ENCODE data around the gene ABHD17C.
A peak's percentile ranks its signal among the peaks of the same experiment; 100 is the strongest.

ABHD17C gene

DNA sequence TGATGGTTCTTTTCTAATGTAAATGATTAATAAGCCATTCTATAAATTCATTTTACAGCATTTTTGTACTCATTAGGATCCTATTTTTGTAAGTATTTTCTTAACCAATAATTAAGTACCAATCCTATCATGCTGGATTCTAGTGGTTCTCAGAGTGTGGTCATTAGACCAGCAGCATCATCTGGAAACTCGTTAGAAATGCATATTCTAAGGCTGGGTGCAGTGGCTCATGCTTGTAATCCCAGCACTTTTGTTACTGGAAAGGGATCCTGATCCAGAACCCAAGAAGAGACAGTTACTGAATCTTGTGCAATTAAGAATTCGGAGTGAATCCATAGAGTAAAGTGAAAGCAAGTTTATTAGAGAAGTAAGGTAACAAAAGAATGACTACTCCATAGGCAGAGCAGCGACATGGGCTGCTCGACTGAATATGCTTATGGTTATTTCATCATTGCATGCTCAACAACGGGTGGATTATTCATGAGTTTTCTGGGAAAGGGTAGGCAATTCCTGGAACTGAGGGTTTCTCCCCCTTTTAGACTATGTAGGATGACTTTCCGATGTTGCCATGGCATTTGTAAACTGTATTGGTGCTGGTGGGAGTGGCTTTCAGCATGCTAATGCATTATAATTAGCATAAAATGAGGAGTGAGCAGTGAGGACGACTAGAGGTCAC, 74.2 kb downstream of the ABHD17C start:
- H3K36me3 Mint-ChIP-seq (ENCODE audit: low read depth), result no peaks in the 10 kb centered on the region

DNA sequence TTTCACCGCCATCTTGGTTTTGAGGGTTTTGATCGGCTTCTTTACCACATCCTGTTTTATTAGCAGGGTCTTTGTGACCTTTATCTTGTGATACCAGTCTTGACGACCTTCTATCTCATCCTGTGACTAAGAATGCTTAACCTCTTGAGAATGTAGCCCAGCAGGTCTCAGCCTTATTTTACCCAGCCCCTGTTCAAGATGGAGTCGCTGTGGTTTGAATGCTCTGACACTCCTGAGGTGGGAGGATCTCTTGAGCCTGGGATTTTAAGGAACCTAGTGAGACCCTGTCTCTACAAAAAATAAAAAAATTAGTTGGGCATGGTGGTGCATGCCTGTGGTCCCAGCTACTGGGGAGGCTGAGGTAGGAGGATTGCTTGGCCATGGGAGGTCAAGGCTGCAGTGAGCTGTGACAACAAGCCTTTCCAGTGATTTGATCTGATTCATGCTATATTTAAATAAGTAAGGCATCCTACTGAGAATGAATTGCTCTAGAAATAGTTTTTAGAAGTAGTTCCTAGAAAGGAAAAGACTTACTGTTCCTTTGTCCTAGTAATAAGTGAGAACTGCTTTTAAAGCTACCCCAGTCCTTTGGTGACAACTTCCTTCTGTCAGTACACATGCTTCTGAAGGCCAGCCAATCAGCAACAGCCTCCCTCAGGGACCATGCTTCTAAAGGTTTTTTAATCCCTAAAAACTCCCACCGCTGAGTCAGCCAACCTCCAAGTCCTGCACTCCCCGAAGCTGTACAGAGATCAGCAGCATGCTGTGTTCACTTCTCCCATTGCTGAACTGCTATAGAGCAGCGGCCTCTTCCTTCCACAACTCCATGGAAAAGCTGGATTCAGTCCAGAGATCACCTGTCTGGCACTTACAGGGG, 75.0 kb downstream of the ABHD17C start:
- no peaks in the 10 kb centered on the region for H3K36me3 Mint-ChIP-seq (ENCODE audit: low read depth)
- H3K9me3 Mint-ChIP-seq, result no peaks in the 10 kb centered on the region
- H3K27ac Mint-ChIP-seq, result no peak overlapping the region
- peaks cover 4% of the 10 kb centered on the region for H3K27me3 Mint-ChIP-seq (ENCODE audit: low read depth)
- TF ChIP-seq, protein P1, sequence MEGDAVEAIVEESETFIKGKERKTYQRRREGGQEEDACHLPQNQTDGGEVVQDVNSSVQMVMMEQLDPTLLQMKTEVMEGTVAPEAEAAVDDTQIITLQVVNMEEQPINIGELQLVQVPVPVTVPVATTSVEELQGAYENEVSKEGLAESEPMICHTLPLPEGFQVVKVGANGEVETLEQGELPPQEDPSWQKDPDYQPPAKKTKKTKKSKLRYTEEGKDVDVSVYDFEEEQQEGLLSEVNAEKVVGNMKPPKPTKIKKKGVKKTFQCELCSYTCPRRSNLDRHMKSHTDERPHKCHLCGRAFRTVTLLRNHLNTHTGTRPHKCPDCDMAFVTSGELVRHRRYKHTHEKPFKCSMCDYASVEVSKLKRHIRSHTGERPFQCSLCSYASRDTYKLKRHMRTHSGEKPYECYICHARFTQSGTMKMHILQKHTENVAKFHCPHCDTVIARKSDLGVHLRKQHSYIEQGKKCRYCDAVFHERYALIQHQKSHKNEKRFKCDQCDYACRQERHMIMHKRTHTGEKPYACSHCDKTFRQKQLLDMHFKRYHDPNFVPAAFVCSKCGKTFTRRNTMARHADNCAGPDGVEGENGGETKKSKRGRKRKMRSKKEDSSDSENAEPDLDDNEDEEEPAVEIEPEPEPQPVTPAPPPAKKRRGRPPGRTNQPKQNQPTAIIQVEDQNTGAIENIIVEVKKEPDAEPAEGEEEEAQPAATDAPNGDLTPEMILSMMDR (IDR thresholded peaks at IDR 0.05; ENCODE audit: unreplicated experiment in 3 of 3), result no peak
- peaks cover 10% of the 10 kb centered on the region for H3K4me1 Mint-ChIP-seq
- no peak overlapping the region for H3K4me3 Mint-ChIP-seq

More for the DNA sequence above, 74.2 kb downstream of the ABHD17C start:
- peaks cover 4% of the 10 kb centered on the region for H3K27me3 Mint-ChIP-seq (ENCODE audit: low read depth)
- H3K9me3 Mint-ChIP-seq, result no peaks in the 10 kb centered on the region
- H3K27ac Mint-ChIP-seq, result no peak overlapping the region
- TF ChIP-seq, protein P1 (IDR thresholded peaks at IDR 0.05; ENCODE audit: unreplicated experiment in 3 of 3), result no peak
- H3K4me3 Mint-ChIP-seq, result no peak overlapping the region
- H3K4me1 Mint-ChIP-seq, result peaks cover 6% of the 10 kb centered on the region

DNA sequence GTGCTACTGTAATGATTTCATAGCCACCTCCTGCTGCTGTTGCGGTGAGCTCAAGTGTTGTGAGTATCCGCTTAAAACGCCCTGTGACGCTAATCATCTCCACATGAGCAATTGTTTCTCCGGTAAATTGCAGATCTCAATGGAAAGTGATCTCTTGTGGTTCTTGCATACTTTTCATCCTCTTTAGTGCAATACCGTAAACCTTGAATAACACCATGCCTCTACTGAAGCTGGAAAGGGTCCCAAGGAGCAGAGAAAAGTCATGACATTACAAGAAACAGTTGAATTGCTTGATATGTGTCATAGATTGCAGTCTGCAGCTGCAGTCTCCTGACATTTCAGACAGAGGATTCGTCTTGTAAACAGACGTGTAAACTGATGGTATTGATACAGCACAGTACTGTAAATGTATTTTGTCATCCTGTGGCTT, 78.0 kb downstream of the ABHD17C start:
- peaks cover 17% of the 10 kb centered on the region for H3K27me3 Mint-ChIP-seq (ENCODE audit: low read depth)
- peaks cover 34% of the 10 kb centered on the region for H3K4me1 Mint-ChIP-seq
- H3K4me3 Mint-ChIP-seq, result no peak overlapping the region
- H3K27ac Mint-ChIP-seq, result no peak overlapping the region
- H3K36me3 Mint-ChIP-seq (ENCODE audit: low read depth), result no peaks in the 10 kb centered on the region
- H3K9me3 Mint-ChIP-seq, result no peaks in the 10 kb centered on the region
- TF ChIP-seq, protein P1 (IDR thresholded peaks at IDR 0.05; ENCODE audit: unreplicated experiment in 3 of 3), result no peak

DNA sequence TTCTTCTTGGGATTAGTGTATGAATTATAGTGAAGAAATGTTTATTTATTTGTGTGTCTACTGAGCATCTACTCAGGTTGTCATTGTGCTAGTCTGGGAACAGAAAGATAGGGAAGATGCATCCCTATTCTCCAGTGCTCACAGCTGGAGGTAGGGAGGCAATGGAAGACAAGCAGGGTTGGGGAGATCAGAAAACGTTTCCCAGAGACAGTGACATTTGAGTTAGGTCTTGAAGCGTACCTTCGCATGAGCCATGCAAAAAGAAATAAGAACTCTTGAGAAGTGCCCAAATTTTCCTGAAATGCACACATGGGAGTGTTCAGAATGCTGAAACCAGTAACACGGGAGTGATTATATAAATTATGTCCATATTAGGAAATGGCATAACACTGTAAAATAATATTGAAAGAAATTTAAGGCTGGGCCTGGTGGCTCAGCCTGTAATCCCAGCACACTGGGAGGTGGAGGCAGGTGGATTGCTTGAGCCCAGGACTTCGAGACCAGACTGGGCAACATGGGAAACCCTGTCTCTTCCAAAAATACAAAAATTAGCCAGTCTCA, 78.8 kb downstream of the ABHD17C start:
- Mint-ChIP-seq H3K4me3 (no peak overlapping the region), H3K4me1 (peaks cover 35% of the 10 kb centered on the region), H3K27me3 (ENCODE audit: low read depth) (peaks cover 22% of the 10 kb centered on the region), H3K9me3 (no peaks in the 10 kb centered on the region), H3K36me3 (ENCODE audit: low read depth) (no peaks in the 10 kb centered on the region), H3K27ac (peak overlapping the region in 1 of 3 experiments; percentile 9)
- TF ChIP-seq, protein P1 (IDR thresholded peaks at IDR 0.05; ENCODE audit: unreplicated experiment in 3 of 3), result no peak

DNA sequence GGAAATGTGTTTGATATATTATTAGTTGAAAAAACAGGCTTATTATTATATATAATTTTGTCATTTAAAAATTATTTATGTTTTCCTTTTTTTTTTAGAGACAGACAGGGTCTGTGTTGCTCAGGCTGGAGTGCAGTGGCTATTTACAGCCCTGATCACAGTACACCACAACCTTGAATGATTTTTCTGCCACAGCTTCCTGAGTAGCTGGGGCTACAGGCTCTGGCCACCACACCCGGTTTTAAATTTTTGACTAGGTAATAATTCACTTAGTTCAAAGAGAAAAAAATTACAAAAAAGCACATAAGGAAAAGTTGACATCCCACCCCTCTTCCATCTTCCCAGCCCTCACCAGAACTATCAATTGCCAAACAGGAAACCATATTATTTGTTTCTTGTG, 79.4 kb downstream of the ABHD17C start:
- Mint-ChIP-seq H3K9me3 (no peaks in the 10 kb centered on the region), H3K4me1 (peaks cover 35% of the 10 kb centered on the region), H3K36me3 (ENCODE audit: low read depth) (no peaks in the 10 kb centered on the region), H3K4me3 (no peak overlapping the region), H3K27ac (no peak overlapping the region), H3K27me3 (ENCODE audit: low read depth) (peaks cover 26% of the 10 kb centered on the region)
- TF ChIP-seq, protein P1 (IDR thresholded peaks at IDR 0.05; ENCODE audit: unreplicated experiment in 3 of 3), result no peak

Measured in nephron (organoid).